GM10248 (cell line): ENCODE results near the gene IQCK.

Source experiments
- CTCF ChIA-PET: fragments of 300-600 bp; sonication (Branson Sonifier 250); formaldehyde crosslinking; extraction: SDS; loops from one replicate; lab custom pipeline; 2021; ENCODE audit warnings: antibody characterized with exemption; lab: Yijun Ruan, JAX
- POLR2A ChIA-PET: fragments of 350-650 bp; sonication (Branson Sonifier 250); formaldehyde crosslinking; extraction: SDS; loops from one replicate; lab custom pipeline; 2020; ENCODE audit warnings: antibody characterized with exemption; lab: Yijun Ruan, JAX
- DNase-seq: peaks from one replicate; pipeline ENCODE4 v3.0.0; 2012; ENCODE audit errors: extremely low spot score
- CTCF ChIP-seq: IDR thresholded peaks from 2 replicates; pipeline ENCODE4 v1.5.1; 2012; ENCODE audit warnings: mild to moderate bottlenecking, low read depth; ENCODE audit errors: extremely low read depth, missing control alignments, control extremely low read depth

The IQCK gene

GRCh38 chr16:19808061-19808641 lies 90.1 kb downstream of the IQCK start:
- no peak for TF ChIP-seq CTCF
- DNase-seq, result peak; percentile 23
- CTCF ChIA-PET, result no interaction called here
- POLR2A ChIA-PET, result no interaction called here

- ChIA-PET CTCF (interaction anchor here (1.5 kb wide), 1 partner anchor 30 kb away, joined by 3 read pairs; no protein-coding TSS in a partner anchor), POLR2A (no interaction called here)
Measured at GRCh38 chr16:19809121-19809635, 91.1 kb downstream of the IQCK start.

GRCh38 chr16:19809693-19810092 lies 91.6 kb downstream of the IQCK start:
- no peak for TF ChIP-seq CTCF
- ChIA-PET POLR2A (no interaction called here), CTCF (interaction anchor here (1.5 kb wide), 1 partner anchor 31 kb away, joined by 3 read pairs; no protein-coding TSS in a partner anchor)
- DNase-seq, result no peak

More at GRCh38 chr16:19809121-19809635, 91.1 kb downstream of the IQCK start:
- TF ChIP-seq CTCF, result no peak
- DNase-seq, result no peak

GRCh38 chr16:19810817-19811731 lies 93.0 kb downstream of the IQCK start:
- DNase-seq, result no peak
- CTCF ChIA-PET, result no interaction called here
- POLR2A ChIA-PET, result no interaction called here
- no peak for TF ChIP-seq CTCF

- ChIA-PET POLR2A (no interaction called here), CTCF (no interaction called here)
- TF ChIP-seq CTCF, result no peak
- no peak for DNase-seq
Measured at GRCh38 chr16:19812986-19813385, 94.9 kb downstream of the IQCK start.

GRCh38 chr16:19815418-19815817 lies 97.3 kb downstream of the IQCK start:
- ChIA-PET POLR2A (no interaction called here), CTCF (no interaction called here)
- no peak for DNase-seq
- no peak for TF ChIP-seq CTCF
